Measurements from ENCODE around the gene NEK4.

DNA sequence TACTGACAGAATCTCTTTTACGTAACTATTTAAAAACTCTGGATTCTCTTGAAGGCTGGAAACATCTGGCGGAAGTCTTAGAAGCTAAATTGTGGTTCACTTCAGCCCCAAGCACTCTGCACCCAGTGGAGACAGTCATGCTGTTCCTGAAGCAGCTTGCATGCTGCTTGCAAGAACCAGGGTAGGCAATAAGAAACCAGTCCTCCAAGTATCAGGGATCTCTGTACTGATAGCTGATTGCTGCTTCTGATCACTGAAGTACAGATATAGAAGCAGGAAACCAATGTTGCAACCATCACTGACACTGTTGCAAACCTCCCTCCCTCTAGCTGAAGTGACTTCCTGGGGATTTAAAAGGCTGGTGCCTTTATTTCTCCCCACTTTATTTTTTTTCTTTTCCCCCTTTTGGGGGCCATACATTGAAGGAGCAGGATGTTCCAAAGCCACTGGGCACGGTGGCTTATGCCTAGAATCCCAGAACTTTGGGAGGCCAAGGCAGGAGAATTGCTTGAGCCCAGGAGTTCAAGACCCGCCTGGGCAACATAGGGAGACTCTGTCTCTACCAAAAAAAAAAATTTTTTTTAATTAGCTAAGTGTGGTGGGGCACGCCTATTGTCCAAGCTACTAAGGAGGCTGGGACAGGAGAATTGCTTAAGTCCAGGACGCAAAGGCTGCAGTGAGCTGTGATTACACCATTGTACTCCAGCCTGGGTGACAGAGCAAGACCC, 49.6 kb downstream of the NEK4 start:
- TF ChIP-seq, protein P1, sequence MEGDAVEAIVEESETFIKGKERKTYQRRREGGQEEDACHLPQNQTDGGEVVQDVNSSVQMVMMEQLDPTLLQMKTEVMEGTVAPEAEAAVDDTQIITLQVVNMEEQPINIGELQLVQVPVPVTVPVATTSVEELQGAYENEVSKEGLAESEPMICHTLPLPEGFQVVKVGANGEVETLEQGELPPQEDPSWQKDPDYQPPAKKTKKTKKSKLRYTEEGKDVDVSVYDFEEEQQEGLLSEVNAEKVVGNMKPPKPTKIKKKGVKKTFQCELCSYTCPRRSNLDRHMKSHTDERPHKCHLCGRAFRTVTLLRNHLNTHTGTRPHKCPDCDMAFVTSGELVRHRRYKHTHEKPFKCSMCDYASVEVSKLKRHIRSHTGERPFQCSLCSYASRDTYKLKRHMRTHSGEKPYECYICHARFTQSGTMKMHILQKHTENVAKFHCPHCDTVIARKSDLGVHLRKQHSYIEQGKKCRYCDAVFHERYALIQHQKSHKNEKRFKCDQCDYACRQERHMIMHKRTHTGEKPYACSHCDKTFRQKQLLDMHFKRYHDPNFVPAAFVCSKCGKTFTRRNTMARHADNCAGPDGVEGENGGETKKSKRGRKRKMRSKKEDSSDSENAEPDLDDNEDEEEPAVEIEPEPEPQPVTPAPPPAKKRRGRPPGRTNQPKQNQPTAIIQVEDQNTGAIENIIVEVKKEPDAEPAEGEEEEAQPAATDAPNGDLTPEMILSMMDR (conservative IDR thresholded peaks at IDR 0.05; ENCODE audit: low read depth, low read length) = no peak
- TF ChIP-seq EZH2 (IDR thresholded peaks at IDR 0.05; ENCODE audit: borderline replicate concordance, low read depth, low read length, poor library complexity, severe bottlenecking) = no peak
